ENCODE results near the gene RWDD4. TPM values are rescaled to one million over a fixed set of nuclear protein-coding genes. Genes with fewer than 3 reads are reported as not detected.

The RWDD4 gene
- total RNA-seq, 2 experiments from 2014 or later: 17.8 to 18.6 TPM

DNA sequence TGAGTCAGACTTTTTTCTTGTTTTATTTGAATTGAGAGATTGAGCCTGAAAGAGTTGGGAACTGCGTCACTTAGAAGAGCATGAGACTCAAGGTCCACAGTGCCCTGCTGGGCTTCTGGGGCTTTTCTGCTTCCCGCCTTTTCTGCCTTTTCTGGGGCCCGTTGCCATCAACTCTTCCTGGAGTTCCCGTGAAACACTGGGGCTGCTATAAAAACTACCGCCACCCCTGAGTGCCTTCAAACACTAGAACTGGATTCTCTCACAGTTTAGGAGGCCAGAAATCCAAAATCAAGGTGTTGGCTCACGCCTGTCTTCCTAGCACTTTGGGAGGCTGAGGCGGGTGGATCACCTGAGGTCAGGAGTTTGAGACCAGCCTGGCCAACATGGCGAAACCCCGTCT is 49.8 kb downstream of the RWDD4 start:
- ATAC-seq (no peak), DNase-seq (no peak)
- CTCF ChIA-PET: interaction anchor here (1.1 kb wide), 1 partner anchor 125 kb away, joined by 3 read pairs; no protein-coding TSS in a partner anchor
- Mint-ChIP-seq H3K4me3 (no peak overlapping the region), H3K27ac (no peak overlapping the region), H3K27me3 (peaks cover 5% of the 10 kb centered on the region), H3K36me3 (no peaks in the 10 kb centered on the region), H3K4me1 (no peaks in the 10 kb centered on the region), H3K9me3 (ENCODE audit: low read depth) (no peaks in the 10 kb centered on the region)

DNA sequence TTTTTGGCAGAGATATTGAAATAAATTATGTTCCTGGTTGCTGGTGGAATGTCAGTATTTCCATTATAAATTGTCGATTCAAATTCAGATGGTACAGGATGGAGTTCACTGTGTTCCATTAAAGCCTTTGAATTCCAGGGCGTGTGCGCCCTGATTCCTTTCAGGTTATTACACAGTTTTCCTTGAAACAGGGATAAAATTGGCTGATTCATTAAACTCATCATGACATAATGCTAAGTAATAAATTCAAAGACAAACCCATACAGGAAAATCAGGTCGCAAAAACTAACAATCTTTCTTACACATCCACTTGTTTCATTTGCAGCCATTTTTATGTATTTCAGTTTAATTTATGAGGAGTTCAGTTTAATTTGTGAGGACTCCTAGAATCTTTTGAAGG is 51.1 kb downstream of the RWDD4 start:
- CTCF ChIA-PET: no interaction called here
- no peak for ATAC-seq
- Mint-ChIP-seq H3K4me3 (no peak overlapping the region), H3K36me3 (no peaks in the 10 kb centered on the region), H3K27me3 (peaks cover 4% of the 10 kb centered on the region), H3K27ac (no peak overlapping the region), H3K9me3 (ENCODE audit: low read depth) (no peaks in the 10 kb centered on the region), H3K4me1 (no peaks in the 10 kb centered on the region)
- no peak for DNase-seq

DNA sequence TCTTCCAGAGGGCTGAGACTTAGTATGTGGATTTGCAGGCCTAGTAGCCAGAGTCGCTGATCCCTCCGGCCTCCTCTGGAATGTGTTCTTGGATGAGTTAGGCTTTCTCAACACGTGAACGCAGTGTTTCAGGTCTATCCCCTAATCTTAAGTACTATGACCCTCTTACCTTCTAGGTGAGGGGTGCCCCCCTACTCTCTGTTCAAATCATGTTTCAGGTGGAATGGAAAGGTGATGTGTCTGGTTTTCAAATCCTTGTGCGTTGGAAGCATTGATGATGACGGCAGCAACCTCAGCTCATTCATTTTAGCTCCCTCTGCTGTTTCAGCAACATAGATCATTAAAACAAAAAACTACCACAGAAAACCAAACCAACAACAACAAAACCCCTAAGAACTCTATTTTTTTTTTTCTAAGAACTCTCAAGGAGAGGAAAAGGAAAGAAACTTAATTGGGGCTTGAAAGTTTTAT is 56.4 kb downstream of the RWDD4 start:
- no peak for DNase-seq
- Mint-ChIP-seq H3K27me3 (peaks cover 5% of the 10 kb centered on the region), H3K4me1 (peaks cover 3% of the 10 kb centered on the region), H3K27ac (no peak overlapping the region), H3K9me3 (ENCODE audit: low read depth) (no peaks in the 10 kb centered on the region), H3K4me3 (no peak overlapping the region), H3K36me3 (no peaks in the 10 kb centered on the region)
- CTCF ChIA-PET: interaction anchor here (0.7 to 1.8 kb wide), 5 partner anchors 13 to 156 kb away, joined by 3 to 6 read pairs (median 3); no protein-coding TSS in a partner anchor
- ATAC-seq: no peak

DNA sequence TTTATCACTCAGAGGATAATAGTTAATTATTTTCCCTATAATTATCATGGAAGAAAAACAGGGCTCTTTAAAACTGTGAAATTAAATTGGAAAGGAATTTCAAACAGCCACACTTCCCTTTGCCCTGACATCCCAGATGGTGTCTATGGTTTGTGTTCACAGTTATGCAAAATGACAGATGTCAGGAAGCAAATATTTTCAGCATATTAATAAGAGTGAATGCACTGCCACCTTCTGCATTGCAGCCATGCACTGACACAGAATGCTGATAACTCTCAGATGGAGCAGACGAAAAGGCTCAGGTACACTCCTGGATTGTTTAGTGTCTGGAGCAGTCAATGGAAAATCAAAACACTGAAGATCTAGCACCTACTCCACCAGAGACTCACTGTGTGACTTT is 57.6 kb downstream of the RWDD4 start:
- no peak for ATAC-seq
- Mint-ChIP-seq H3K27ac (no peak overlapping the region), H3K27me3 (peaks cover 5% of the 10 kb centered on the region), H3K9me3 (ENCODE audit: low read depth) (no peaks in the 10 kb centered on the region), H3K4me1 (peaks cover 3% of the 10 kb centered on the region), H3K36me3 (no peaks in the 10 kb centered on the region), H3K4me3 (no peak overlapping the region)
- DNase-seq: no peak
- CTCF ChIA-PET: interaction anchor here (0.9 kb wide), 1 partner anchor 9 kb away, joined by 3 read pairs; no protein-coding TSS in a partner anchor

DNA sequence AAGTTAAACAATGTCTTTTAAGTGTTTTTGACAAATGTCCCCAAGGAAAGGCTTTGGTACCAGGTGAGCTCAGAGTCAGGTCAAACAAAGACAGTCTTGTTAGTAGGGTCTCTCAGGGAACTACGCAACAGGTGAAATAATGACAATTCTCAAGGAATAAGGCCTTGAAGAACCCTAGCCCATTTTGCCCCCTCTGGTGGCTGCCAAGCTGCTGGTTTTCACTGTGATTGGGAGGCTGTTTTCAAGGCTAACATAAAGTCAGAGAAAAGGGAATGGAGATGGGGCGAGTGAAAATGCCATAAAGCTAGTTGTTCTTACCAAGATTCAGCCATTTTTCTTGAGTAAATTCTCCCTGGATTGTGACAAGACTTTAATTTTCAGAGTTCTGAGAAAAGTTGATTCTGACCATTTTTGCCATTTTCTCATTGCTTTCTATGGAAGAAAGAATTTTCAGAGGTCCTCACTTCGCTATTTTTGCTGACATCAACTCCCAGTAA is 58.7 kb downstream of the RWDD4 start:
- Mint-ChIP-seq H3K27ac (no peak overlapping the region), H3K9me3 (ENCODE audit: low read depth) (no peaks in the 10 kb centered on the region)
- CTCF ChIA-PET: interaction anchor here (0.8 to 1.2 kb wide), 2 partner anchors 81 to 131 kb away, joined by 3 read pairs; no protein-coding TSS in a partner anchor

DNA sequence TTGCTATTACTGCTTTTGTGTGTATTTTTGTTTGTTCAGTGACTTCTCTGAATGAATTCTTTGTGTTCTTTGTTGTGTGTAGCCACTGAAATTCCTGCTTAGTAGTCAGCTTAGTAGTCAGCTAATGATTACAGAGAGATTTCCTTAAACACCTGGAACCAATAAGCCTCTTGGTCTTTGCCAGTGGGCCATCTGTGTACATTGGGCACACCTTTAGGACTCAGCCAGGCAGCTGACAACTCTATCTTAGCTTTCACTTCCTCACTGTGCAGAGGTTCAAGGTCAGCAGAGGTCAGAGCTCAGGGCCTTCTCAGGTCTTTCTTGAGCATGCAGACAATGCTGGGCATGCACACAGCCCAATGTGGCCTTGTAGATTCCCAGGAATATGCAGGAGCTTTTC is 59.3 kb downstream of the RWDD4 start:
- no peak overlapping the region for H3K4me3 Mint-ChIP-seq
- CTCF ChIA-PET: interaction anchor here (0.8 to 1.2 kb wide), 3 partner anchors 82 to 131 kb away, joined by 3 to 4 read pairs (median 3); no protein-coding TSS in a partner anchor
- H3K9me3 Mint-ChIP-seq (ENCODE audit: low read depth): no peaks in the 10 kb centered on the region
- H3K36me3 Mint-ChIP-seq: no peaks in the 10 kb centered on the region
- peaks cover 3% of the 10 kb centered on the region for H3K4me1 Mint-ChIP-seq
- H3K27ac Mint-ChIP-seq: no peak overlapping the region
- H3K27me3 Mint-ChIP-seq: peaks cover 7% of the 10 kb centered on the region
- ATAC-seq: no peak
- DNase-seq: no peak

More for the DNA sequence above, 58.7 kb downstream of the RWDD4 start:
- no peaks in the 10 kb centered on the region for H3K36me3 Mint-ChIP-seq
- H3K4me3 Mint-ChIP-seq: no peak overlapping the region
- H3K27me3 Mint-ChIP-seq: peaks cover 7% of the 10 kb centered on the region
- H3K4me1 Mint-ChIP-seq: peaks cover 3% of the 10 kb centered on the region
- ATAC-seq (no peak), DNase-seq (no peak)

DNA sequence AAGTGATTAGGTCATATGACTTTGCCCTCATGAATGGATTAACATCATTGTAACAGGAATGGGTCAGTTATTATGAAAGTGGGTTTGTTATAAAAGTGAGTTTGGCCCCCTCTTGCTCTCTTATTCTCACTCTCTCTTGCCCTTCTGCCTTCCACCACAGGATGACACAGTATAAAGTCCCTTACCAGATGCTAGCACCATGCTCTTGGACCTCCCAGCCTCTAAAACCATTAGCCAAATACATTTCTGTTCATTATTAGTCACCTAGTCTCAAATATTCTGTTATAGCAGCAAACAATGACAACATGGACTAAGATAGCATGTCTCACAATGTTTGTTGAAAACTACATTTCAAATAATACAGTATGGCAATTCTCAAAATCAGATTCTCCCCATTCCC is 59.7 kb downstream of the RWDD4 start:
- Mint-ChIP-seq H3K4me3 (no peak overlapping the region), H3K4me1 (peaks cover 3% of the 10 kb centered on the region), H3K27ac (no peak overlapping the region), H3K27me3 (peaks cover 7% of the 10 kb centered on the region), H3K36me3 (no peaks in the 10 kb centered on the region), H3K9me3 (ENCODE audit: low read depth) (no peaks in the 10 kb centered on the region)
- CTCF ChIA-PET: interaction anchor here (0.8 to 1.0 kb wide), 2 partner anchors 82 to 126 kb away, joined by 3 to 4 read pairs; no protein-coding TSS in a partner anchor
- DNase-seq (no peak), ATAC-seq (no peak)

DNA sequence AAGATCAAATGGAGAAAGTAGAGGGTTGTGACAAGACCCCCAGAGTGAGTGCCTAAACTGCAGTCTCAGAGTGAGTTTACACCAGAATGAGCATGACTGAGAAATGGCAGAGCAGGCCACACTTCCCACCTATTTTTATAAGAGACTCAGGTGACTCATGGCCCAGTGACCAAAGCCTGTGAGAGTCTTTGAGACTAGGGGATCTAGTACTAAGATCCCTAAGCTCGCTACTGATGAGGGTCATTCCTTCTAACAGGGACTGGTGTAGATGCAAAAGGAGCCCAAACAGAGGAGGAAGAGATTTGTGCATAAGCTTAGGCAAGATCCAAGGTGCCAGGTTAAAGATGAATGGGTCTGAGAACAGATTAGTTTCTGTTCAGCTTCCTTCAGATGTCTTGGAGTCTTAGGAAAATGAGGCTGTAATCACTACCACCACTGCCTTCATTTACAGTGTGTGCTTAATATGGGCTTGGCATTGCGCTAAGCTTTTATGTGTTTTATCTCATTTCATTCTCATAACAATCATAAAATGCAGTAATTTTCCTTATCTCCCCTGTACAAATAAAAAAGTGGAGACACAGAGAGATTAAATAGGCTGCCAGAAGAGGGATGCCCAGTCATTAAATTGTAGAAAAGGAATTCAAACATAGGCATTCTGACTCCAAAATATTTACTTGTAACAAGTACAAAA is 62.8 kb downstream of the RWDD4 start:
- no peak overlapping the region for H3K27ac Mint-ChIP-seq
- DNase-seq (no peak), ATAC-seq (no peak)
- H3K27me3 Mint-ChIP-seq: peaks cover 11% of the 10 kb centered on the region
- no peaks in the 10 kb centered on the region for H3K36me3 Mint-ChIP-seq
- H3K9me3 Mint-ChIP-seq (ENCODE audit: low read depth): no peaks in the 10 kb centered on the region
- H3K4me3 Mint-ChIP-seq: no peak overlapping the region
- CTCF ChIA-PET: no interaction called here
- no peaks in the 10 kb centered on the region for H3K4me1 Mint-ChIP-seq

DNA sequence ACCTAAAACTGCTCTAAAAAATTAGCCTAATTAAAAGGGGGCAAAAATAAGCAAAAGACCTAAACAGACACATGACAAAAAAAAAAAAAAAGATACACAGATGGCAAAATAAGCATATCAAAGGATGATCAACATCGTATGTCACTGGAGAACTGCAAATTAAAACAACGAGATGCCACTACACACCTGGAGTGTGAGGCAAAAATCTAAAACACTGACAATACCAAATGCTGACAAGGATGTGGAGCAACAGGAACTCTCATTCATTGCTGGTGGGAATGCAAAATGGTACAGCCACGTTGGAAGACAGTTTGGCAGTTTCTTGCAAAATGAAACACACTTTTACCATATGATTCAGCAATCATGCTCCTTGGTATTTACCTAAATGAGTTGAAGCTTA is 64.2 kb downstream of the RWDD4 start:
- H3K27me3 Mint-ChIP-seq: peaks cover 17% of the 10 kb centered on the region
- no peaks in the 10 kb centered on the region for H3K4me1 Mint-ChIP-seq
- no peak for DNase-seq
- H3K27ac Mint-ChIP-seq: no peak overlapping the region
- H3K9me3 Mint-ChIP-seq (ENCODE audit: low read depth): no peaks in the 10 kb centered on the region
- H3K4me3 Mint-ChIP-seq: no peak overlapping the region
- H3K36me3 Mint-ChIP-seq: no peaks in the 10 kb centered on the region
- CTCF ChIA-PET: no interaction called here
- no peak for ATAC-seq

DNA sequence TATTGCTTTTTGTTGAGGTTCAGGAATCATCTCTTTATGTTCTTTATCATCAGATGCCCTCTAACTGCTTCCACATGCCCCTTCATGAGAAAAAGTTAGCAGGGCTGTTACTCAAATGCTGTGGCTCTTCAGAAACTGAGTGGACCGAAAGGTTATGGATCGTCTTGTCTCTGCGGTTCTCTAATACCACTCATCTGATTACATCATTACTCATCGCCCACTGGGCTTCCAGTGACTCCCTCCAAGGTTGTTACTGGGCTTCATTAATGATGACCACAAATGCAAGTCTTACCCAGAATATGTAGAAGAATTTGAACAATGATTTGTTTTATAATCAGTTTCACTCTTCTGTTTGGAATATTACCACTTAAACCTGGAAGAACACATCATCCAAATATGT is 67.7 kb downstream of the RWDD4 start:
- CTCF ChIA-PET: no interaction called here
- Mint-ChIP-seq H3K4me1 (no peaks in the 10 kb centered on the region), H3K9me3 (ENCODE audit: low read depth) (no peaks in the 10 kb centered on the region)

More for the DNA sequence above, 67.7 kb downstream of the RWDD4 start:
- DNase-seq: no peak
- Mint-ChIP-seq H3K27ac (no peak overlapping the region), H3K4me3 (no peak overlapping the region), H3K27me3 (peaks cover 16% of the 10 kb centered on the region), H3K36me3 (no peaks in the 10 kb centered on the region)
- ATAC-seq: no peak

Other genes starting within 250 kb of the RWDD4 start
- 10 to 100 TPM; 27.8 to 28.8 TPM for gene CDKN2AIP, start 214.5 kb downstream of the RWDD4 start, total RNA-seq
- 10 to 100 TPM; 11.4 to 12.4 TPM for gene ING2, start 154.1 kb downstream of the RWDD4 start, total RNA-seq
- gene TRAPPC11, start 108 bp upstream of the RWDD4 start, total RNA-seq: 10 to 100 TPM; 30.3 to 34.6 TPM
- gene STOX2, start 246.1 kb upstream of the RWDD4 start, total RNA-seq: not detected

Measured in activated CD8-positive, alpha-beta memory T cell treated with anti-CD3 and anti-CD28 coated beads, Interleukin-2, amount 10 ng/mL, durations not matched to agents 7 days and 5 days (primary cell).